BE2C (cell line): ENCODE data around the gene CACNA2D3.

Experiments
- DNase-seq: peaks from one replicate; pipeline ENCODE4 v3.0.0-alpha.2; 2020
- H3K27me3 ChIP-seq: fragments of 250-450 bp; sonication (Bioruptor Pico); 2 replicates; pipeline ENCODE4 v1.5.1; 2020; ENCODE audit warnings: mild to moderate bottlenecking
- H3K36me3 ChIP-seq: fragments of 250-450 bp; sonication (Bioruptor Pico); 2 replicates; pipeline ENCODE4 v1.5.1; 2020; ENCODE audit warnings: mild to moderate bottlenecking
- H3K4me1 ChIP-seq: fragments of 250-450 bp; sonication (Bioruptor Pico); 2 replicates; pipeline ENCODE4 v1.5.1; 2020
- H3K4me3 ChIP-seq: 2 replicates; pipeline ENCODE4 v1.5.1; 2011; ENCODE audit warnings: low read depth, low read length
- H3K9me3 ChIP-seq: fragments of 250-450 bp; sonication (Bioruptor Pico); 2 replicates; pipeline ENCODE4 v1.5.1; 2020
- CTCF ChIP-seq: IDR thresholded peaks from 2 replicates; pipeline ENCODE4 v1.5.1; 2012; ENCODE audit warnings: mild to moderate bottlenecking, low read depth, low read length

CACNA2D3 gene

DNA sequence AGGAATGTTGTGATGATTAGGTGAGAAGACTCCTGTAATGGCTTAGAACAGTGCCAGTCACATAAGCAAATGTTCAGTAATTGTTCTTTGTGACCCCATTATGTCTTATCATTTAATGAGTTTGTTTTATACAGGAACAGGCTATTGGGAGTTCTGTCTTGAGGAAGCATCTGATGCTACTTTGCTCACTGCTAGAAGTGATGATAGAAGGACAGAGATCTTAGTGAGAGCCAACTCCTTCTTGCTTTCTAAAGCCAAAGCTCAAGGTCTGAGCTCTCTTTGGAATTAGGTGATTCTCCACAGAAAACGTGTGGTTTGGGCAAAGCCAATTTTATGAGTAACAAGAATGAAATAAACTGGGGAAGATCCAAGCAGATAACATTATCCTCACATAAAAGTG is 590.7 kb downstream of the CACNA2D3 start:
- no peak for DNase-seq
- Histone ChIP-seq H3K9me3 (no peaks in the 10 kb centered on the region), H3K36me3 (no peaks in the 10 kb centered on the region), H3K27me3 (no peaks in the 10 kb centered on the region), H3K4me1 (no peaks in the 10 kb centered on the region), H3K4me3 (no peak overlapping the region)
- no peak for TF ChIP-seq CTCF

- H3K9me3 ChIP-seq, result no peaks in the 10 kb centered on the region
- TF ChIP-seq CTCF, result no peak
- H3K4me3 ChIP-seq, result no peak overlapping the region
- H3K4me1 ChIP-seq, result no peaks in the 10 kb centered on the region
- DNase-seq, result no peak
- no peaks in the 10 kb centered on the region for H3K36me3 ChIP-seq
- no peaks in the 10 kb centered on the region for H3K27me3 ChIP-seq
These were observed 591.1 kb downstream of the CACNA2D3 start for GRCh38 chr3:54713455-54713854.

DNA sequence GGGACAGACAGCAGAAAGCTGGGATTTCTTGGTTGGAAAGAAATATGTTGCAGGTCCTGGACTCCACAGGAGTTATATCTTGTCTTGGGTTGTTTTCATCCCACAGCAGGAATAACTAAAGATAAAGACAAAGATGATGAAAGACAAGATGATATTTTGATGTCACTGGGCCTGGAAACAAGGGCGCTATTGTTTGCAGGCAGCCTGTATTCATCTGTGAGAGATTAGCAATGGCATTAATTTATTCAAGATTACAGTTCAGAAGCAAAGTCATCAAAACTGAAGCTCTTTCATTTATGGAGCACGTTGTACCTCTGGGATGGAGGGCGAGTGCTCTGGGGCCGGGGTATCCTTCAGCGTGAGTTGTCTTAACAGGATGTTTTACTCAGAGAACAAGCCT is 591.7 kb downstream of the CACNA2D3 start:
- Histone ChIP-seq H3K27me3 (no peaks in the 10 kb centered on the region), H3K4me3 (no peak overlapping the region), H3K36me3 (no peaks in the 10 kb centered on the region), H3K4me1 (no peaks in the 10 kb centered on the region), H3K9me3 (no peaks in the 10 kb centered on the region)
- no peak for DNase-seq
- no peak for TF ChIP-seq CTCF

DNA sequence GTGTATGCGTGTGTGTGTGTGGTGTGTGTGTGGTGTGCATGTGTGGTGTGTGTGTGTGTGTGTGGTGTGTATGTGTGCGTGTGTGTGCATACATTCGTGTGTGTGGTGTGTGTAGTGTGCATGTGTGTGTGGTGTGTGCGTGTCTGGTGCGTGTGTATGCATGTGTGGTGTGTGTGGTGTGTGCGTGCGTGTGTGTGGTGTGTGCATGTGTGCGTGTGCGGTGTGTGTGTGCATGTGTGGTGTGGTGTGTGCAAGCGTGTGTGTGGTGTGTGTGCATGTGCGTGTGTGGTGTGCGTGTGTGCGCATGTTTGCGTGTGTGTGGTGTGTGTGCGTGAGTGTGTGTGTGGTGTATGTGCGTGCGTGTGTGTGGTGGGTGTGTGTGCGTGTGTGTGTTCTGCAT is 595.2 kb downstream of the CACNA2D3 start:
- no peak for DNase-seq
- H3K36me3 ChIP-seq, result no peaks in the 10 kb centered on the region
- no peaks in the 10 kb centered on the region for H3K27me3 ChIP-seq
- no peaks in the 10 kb centered on the region for H3K4me1 ChIP-seq
- no peak overlapping the region for H3K4me3 ChIP-seq
- no peak for TF ChIP-seq CTCF
- H3K9me3 ChIP-seq, result no peaks in the 10 kb centered on the region

DNA sequence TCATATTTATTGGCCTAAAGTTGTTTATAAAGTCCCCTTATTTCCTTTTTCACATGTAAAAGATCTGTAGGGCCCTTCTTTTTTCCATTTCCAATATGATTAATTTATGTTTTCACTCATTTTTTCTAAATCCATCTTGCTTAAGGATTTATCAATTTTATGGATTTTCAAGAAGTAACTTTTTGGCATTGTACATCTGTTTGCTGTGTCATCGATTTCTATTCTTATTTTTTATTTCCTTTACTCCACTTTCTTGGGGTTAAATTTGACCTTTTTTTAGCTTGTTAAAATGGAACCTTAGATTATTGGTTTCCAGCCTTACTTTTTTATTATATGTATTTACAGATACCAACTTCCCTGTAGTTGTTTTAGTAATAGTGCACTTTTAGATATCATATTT is 597.6 kb downstream of the CACNA2D3 start:
- no peaks in the 10 kb centered on the region for H3K36me3 ChIP-seq
- H3K27me3 ChIP-seq, result no peaks in the 10 kb centered on the region
- H3K4me1 ChIP-seq, result no peaks in the 10 kb centered on the region
- no peak for TF ChIP-seq CTCF
- H3K4me3 ChIP-seq, result no peak overlapping the region
- DNase-seq, result no peak
- no peaks in the 10 kb centered on the region for H3K9me3 ChIP-seq

GRCh38 chr3:54720604-54721003 is 598.3 kb downstream of the CACNA2D3 start:
- H3K9me3 ChIP-seq, result no peaks in the 10 kb centered on the region
- no peaks in the 10 kb centered on the region for H3K36me3 ChIP-seq
- no peaks in the 10 kb centered on the region for H3K27me3 ChIP-seq
- H3K4me1 ChIP-seq, result no peaks in the 10 kb centered on the region
- H3K4me3 ChIP-seq, result no peak overlapping the region
- TF ChIP-seq CTCF, result no peak
- DNase-seq, result no peak
